OCI-LY7 (cell line): ENCODE results near the gene DGKB. TPM values are rescaled to one million over a fixed set of nuclear protein-coding genes. Genes with fewer than 3 reads are reported as not detected.

ENCODE experiments used
- BruUV-seq: library from RNA; stranded (reverse); fragments of 400-500 nt; replicated peaks from 2 replicates; lab custom pipeline; 2021; lab: Mats Ljungman, UMichigan
- CTCF ChIA-PET: fragments of 300-600 bp; sonication (Branson Sonifier 250); formaldehyde crosslinking; loops from one replicate; lab custom pipeline; 2022; ENCODE audit warnings: antibody characterized with exemption; ENCODE audit not compliant: unreplicated experiment; lab: Charles Lee
- POLR2A ChIA-PET: fragments of 300-600 bp; sonication (Branson Sonifier 250); formaldehyde crosslinking; loops from one replicate; lab custom pipeline; 2022; ENCODE audit warnings: antibody characterized with exemption; lab: Charles Lee
- DNase-seq: peaks from one replicate; pipeline ENCODE4 v3.0.0-alpha.2; 2015; ENCODE audit warnings: low spot score
- H2AFZ ChIP-seq: fragments of 200-600 bp; sonication (generic), shearing (Covaris generic); 2 replicates; pipeline ENCODE4 v1.6.1; 2014; ENCODE audit warnings: mild to moderate bottlenecking, antibody characterized with exemption, low read length, moderate library complexity
- H3K27ac ChIP-seq: fragments of 200-600 bp; sonication (generic); 2 replicates; pipeline ENCODE4 v1.5.1; 2014; ENCODE audit warnings: mixed run types, low read depth, mild to moderate bottlenecking, moderate library complexity, low read length, inconsistent platforms; ENCODE audit not compliant: poor library complexity, severe bottlenecking
- H3K36me3 ChIP-seq: fragments of 200-600 bp; sonication (generic); 2 replicates; pipeline ENCODE4 v1.6.1; 2014; ENCODE audit warnings: mild to moderate bottlenecking, antibody characterized with exemption, low read length, moderate library complexity, mixed read lengths; ENCODE audit not compliant: insufficient read depth
- H3K4me1 ChIP-seq: fragments of 200-600 bp; sonication (generic); 2 replicates; pipeline ENCODE4 v1.5.1; 2014; ENCODE audit warnings: mild to moderate bottlenecking, low read length; ENCODE audit not compliant: insufficient read depth, poor library complexity, severe bottlenecking
- H3K4me2 ChIP-seq: fragments of 200-600 bp; sonication (generic); 2 replicates; pipeline ENCODE4 v1.6.1; 2014; ENCODE audit warnings: mild to moderate bottlenecking, low read length
- H3K4me3 ChIP-seq: fragments of 200-600 bp; sonication (generic); 2 replicates; pipeline ENCODE4 v1.5.1; 2014; ENCODE audit warnings: mild to moderate bottlenecking, low read depth, low read length; ENCODE audit not compliant: poor library complexity, severe bottlenecking
- H3K79me2 ChIP-seq: fragments of 200-600 bp; sonication (generic); 2 replicates; pipeline ENCODE4 v1.6.1; 2016; ENCODE audit warnings: low read depth, mild to moderate bottlenecking, low read length, moderate library complexity, mixed read lengths; ENCODE audit not compliant: insufficient read depth
- H3K9me2 ChIP-seq: fragments of 200-600 bp; sonication (generic); 2 replicates; pipeline ENCODE4 v1.6.1; 2016; ENCODE audit warnings: mild to moderate bottlenecking, low read length, mixed read lengths; ENCODE audit not compliant: insufficient read depth
- H3K9me3 ChIP-seq: fragments of 200-600 bp; sonication (generic); 2 replicates; pipeline ENCODE4 v1.6.1; 2014; ENCODE audit warnings: mild to moderate bottlenecking, mixed run types, low read length, mixed read lengths
- H4K20me1 ChIP-seq: fragments of 200-600 bp; sonication (generic); 2 replicates; pipeline ENCODE4 v1.6.1; 2014; ENCODE audit warnings: mild to moderate bottlenecking, antibody characterized with exemption, low read length, moderate library complexity, mixed read lengths; ENCODE audit not compliant: insufficient read depth
- CTCF ChIP-seq: fragments of 200-600 bp; sonication (generic); conservative IDR thresholded peaks from 2 replicates; pipeline ENCODE4 v1.5.1; 2014; ENCODE audit warnings: mild to moderate bottlenecking, antibody characterized with exemption, low read length, moderate library complexity, mixed read lengths
- EZH2phosphoT487 ChIP-seq: fragments of 200-600 bp; sonication (generic); IDR thresholded peaks from 2 replicates; pipeline ENCODE4 v1.6.1; 2018; ENCODE audit warnings: low read depth, borderline replicate concordance, mild to moderate bottlenecking, mixed run types, antibody characterized with exemption, low read length, moderate library complexity, mixed read lengths
- intact Hi-C: fragments of 100-400 bp; cut with micrococcal nuclease; formaldehyde crosslinking; loops from one replicate; pipeline ENCODE4 v1.10.0; 2022; ENCODE audit not compliant: unreplicated experiment
- total RNA-seq, 2 experiments: library from RNA; depleted of rRNA in 1 of 2; stranded (reverse); fragments of >200 nt in 1 of 2; shearing (Covaris generic) in 1 of 2; gene quantifications; 2 replicates each; pipeline ENCODE4 v1.2.3, GENCODE V29; 2014 to 2022

The DGKB gene
- total RNA-seq, 2 experiments from 2014 or later, result not detected

DNA sequence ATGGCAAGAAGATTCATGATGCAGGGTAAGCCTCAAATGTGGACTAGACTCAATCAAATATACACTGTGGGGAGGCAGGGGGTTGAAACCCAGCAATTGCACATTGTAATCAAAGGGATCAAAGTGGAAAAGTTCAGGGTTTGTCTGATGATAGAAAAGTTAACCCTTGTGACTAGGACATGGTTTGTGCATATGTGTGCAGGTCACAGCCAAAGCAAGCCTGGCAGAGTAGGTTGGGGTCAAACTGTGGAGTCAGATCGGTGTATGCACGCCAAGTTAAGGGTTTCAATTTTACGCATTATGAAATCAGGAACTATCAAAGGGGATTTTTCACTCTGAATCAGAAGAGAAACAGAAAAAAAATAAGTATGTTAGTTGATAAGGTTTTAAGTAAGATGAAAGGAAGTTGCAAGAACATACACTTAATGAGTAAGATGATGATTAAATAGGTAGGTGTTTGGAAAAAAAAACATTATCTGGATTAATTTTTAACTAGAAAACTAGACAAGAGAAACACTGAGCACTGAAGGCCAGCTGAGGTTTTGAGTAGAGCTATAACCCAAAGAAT is 188.3 kb downstream of the DGKB start:
- TF ChIP-seq EZH2phosphoT487 (no peak), CTCF (no peak)
- Histone ChIP-seq H3K4me1 (no peaks in the 10 kb centered on the region), H3K4me2 (no peak overlapping the region), H3K36me3 (no peaks in the 10 kb centered on the region), H3K9me3 (no peaks in the 10 kb centered on the region), H3K4me3 (no peak overlapping the region), H3K27ac (no peak overlapping the region), H3K9me2 (no peaks in the 10 kb centered on the region), H4K20me1 (no peaks in the 10 kb centered on the region), H3K79me2 (no peaks in the 10 kb centered on the region), H2AFZ (no peak overlapping the region)
- POLR2A ChIA-PET, result no interaction called here
- CTCF ChIA-PET, result no interaction called here
- no peak for DNase-seq
- intact Hi-C loops, result loop anchor here (10.0 kb wide), 1 partner anchor 301 kb away; no protein-coding TSS in a partner anchor
- no TSS peak for BruUV-seq

- intact Hi-C loops, result no loop called here
- CTCF ChIA-PET, result no interaction called here
- H3K4me2 ChIP-seq, result no peak overlapping the region
- no peaks in the 10 kb centered on the region for H4K20me1 ChIP-seq
- no peaks in the 10 kb centered on the region for H3K4me1 ChIP-seq
- no peaks in the 10 kb centered on the region for H3K36me3 ChIP-seq
- POLR2A ChIA-PET, result interaction anchor here (0.8 kb wide), 1 partner anchor 1459 kb away, joined by 3 read pairs; no protein-coding TSS in a partner anchor
- H2AFZ ChIP-seq, result no peak overlapping the region
- H3K27ac ChIP-seq, result no peak overlapping the region
- no peaks in the 10 kb centered on the region for H3K9me2 ChIP-seq
- no peak for TF ChIP-seq EZH2phosphoT487
- TF ChIP-seq CTCF, result peak; percentile 34; the same call in 1 of the 2 replicates
- DNase-seq, result no peak
- H3K9me3 ChIP-seq, result no peaks in the 10 kb centered on the region
- BruUV-seq, result no TSS peak
- H3K79me2 ChIP-seq, result no peaks in the 10 kb centered on the region
- H3K4me3 ChIP-seq, result no peak overlapping the region
Observed at GRCh38 chr7:14698239-14698638, 204.3 kb downstream of the DGKB start.

DNA sequence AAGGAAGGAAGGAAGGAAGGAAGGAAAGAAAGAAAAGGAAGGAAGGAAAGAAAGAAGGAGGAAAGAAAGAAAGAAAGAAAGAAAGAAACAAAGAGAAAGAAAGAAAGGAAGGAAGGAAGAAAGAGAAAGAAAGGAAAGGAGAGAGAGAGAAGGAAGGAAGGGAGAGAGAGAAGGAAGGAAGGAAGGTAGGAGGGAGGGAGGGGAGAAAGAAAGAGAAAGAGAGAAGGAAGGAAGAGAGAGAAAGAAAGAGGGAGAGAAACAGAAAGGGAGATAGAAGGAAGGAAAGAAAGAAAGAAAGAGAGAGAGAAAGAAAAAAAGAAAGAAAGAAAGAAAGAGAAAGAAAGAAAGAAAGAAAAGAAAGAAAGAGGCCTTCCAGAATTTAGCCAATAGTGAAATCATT is 204.9 kb downstream of the DGKB start:
- no peak overlapping the region for H2AFZ ChIP-seq
- H3K9me3 ChIP-seq, result no peaks in the 10 kb centered on the region
- no peaks in the 10 kb centered on the region for H3K36me3 ChIP-seq
- DNase-seq, result no peak
- H4K20me1 ChIP-seq, result no peaks in the 10 kb centered on the region
- no peaks in the 10 kb centered on the region for H3K9me2 ChIP-seq
- intact Hi-C loops, result no loop called here
- ChIA-PET POLR2A (interaction anchor here (0.8 kb wide), 1 partner anchor 1460 kb away, joined by 3 read pairs; no protein-coding TSS in a partner anchor), CTCF (no interaction called here)
- no peaks in the 10 kb centered on the region for H3K4me1 ChIP-seq
- no TSS peak for BruUV-seq
- H3K27ac ChIP-seq, result no peak overlapping the region
- no peak for TF ChIP-seq EZH2phosphoT487
- no peak for TF ChIP-seq CTCF
- H3K4me3 ChIP-seq, result no peak overlapping the region
- H3K79me2 ChIP-seq, result no peaks in the 10 kb centered on the region
- no peak overlapping the region for H3K4me2 ChIP-seq
